ENCODE measurements around the gene PTPRM.

PTPRM gene

GRCh38 chr18:8403713-8404112, 836.6 kb downstream of the PTPRM start:
- TF ChIP-seq EZH2phosphoT487 (conservative IDR thresholded peaks at IDR 0.05; ENCODE audit: low read length) (no peak), CTCF (IDR thresholded peaks at IDR 0.05; ENCODE audit: insufficient read depth, low read length, poor library complexity, severe bottlenecking) (no peak)
- Histone ChIP-seq H3K27ac (ENCODE audit: low read depth, low read length) (no peak overlapping the region), H4K20me1 (ENCODE audit: low read depth, low read length) (no peaks in the 10 kb centered on the region), H3K27me3 (ENCODE audit: low read length) (no peaks in the 10 kb centered on the region), H3K9me2 (replicated peaks; ENCODE audit: insufficient read depth, low read length) (no peaks in the 10 kb centered on the region), H3F3A (ENCODE audit: insufficient read depth) (no peaks in the 10 kb centered on the region), H3K36me3 (ENCODE audit: low read length) (no peaks in the 10 kb centered on the region), H3K4me2 (ENCODE audit: low read depth, low read length, poor library complexity, severe bottlenecking) (no peak overlapping the region), H2AFZ (ENCODE audit: low read depth, low read length, severe bottlenecking) (no peak overlapping the region), H3K9ac (ENCODE audit: low read length) (no peak overlapping the region), H3K79me2 (ENCODE audit: insufficient read depth, low read length) (no peaks in the 10 kb centered on the region), H3K4me3 (ENCODE audit: insufficient read depth, low read length, poor library complexity, severe bottlenecking) (no peak overlapping the region), H3K9me3 (ENCODE audit: insufficient read depth, low read length) (no peaks in the 10 kb centered on the region)

- H3K4me3 ChIP-seq (ENCODE audit: insufficient read depth, low read length, poor library complexity, severe bottlenecking): no peak overlapping the region
- TF ChIP-seq CTCF (IDR thresholded peaks at IDR 0.05; ENCODE audit: insufficient read depth, low read length, poor library complexity, severe bottlenecking): no peak
- no peak for TF ChIP-seq EZH2phosphoT487 (conservative IDR thresholded peaks at IDR 0.05; ENCODE audit: low read length)
- H3K9me2 ChIP-seq (replicated peaks; ENCODE audit: insufficient read depth, low read length): no peaks in the 10 kb centered on the region
- H3K9me3 ChIP-seq (ENCODE audit: insufficient read depth, low read length): peaks cover 4% of the 10 kb centered on the region; the same call in 1 of the 2 replicates
- no peak overlapping the region for H3K9ac ChIP-seq (ENCODE audit: low read length)
- no peaks in the 10 kb centered on the region for H3K27me3 ChIP-seq (ENCODE audit: low read length)
- H3K79me2 ChIP-seq (ENCODE audit: insufficient read depth, low read length): no peaks in the 10 kb centered on the region
- H3F3A ChIP-seq (ENCODE audit: insufficient read depth): no peaks in the 10 kb centered on the region
- H3K27ac ChIP-seq (ENCODE audit: low read depth, low read length): no peak overlapping the region
- H2AFZ ChIP-seq (ENCODE audit: low read depth, low read length, severe bottlenecking): no peak overlapping the region
- H3K36me3 ChIP-seq (ENCODE audit: low read length): no peaks in the 10 kb centered on the region
- no peak overlapping the region for H3K4me2 ChIP-seq (ENCODE audit: low read depth, low read length, poor library complexity, severe bottlenecking)
- H4K20me1 ChIP-seq (ENCODE audit: low read depth, low read length): no peaks in the 10 kb centered on the region
Observed at GRCh38 chr18:8406186-8406867, 839.2 kb downstream of the PTPRM start.

- H3K9ac ChIP-seq (ENCODE audit: low read length): no peak overlapping the region
- no peaks in the 10 kb centered on the region for H3K9me2 ChIP-seq (replicated peaks; ENCODE audit: insufficient read depth, low read length)
- no peaks in the 10 kb centered on the region for H3K79me2 ChIP-seq (ENCODE audit: insufficient read depth, low read length)
- peaks cover 4% of the 10 kb centered on the region; the same call in 1 of the 2 replicates for H3K9me3 ChIP-seq (ENCODE audit: insufficient read depth, low read length)
- TF ChIP-seq CTCF (IDR thresholded peaks at IDR 0.05; ENCODE audit: insufficient read depth, low read length, poor library complexity, severe bottlenecking): no peak
- no peak for TF ChIP-seq EZH2phosphoT487 (conservative IDR thresholded peaks at IDR 0.05; ENCODE audit: low read length)
- H3K4me2 ChIP-seq (ENCODE audit: low read depth, low read length, poor library complexity, severe bottlenecking): no peak overlapping the region
- no peaks in the 10 kb centered on the region for H3K36me3 ChIP-seq (ENCODE audit: low read length)
- no peak overlapping the region for H3K27ac ChIP-seq (ENCODE audit: low read depth, low read length)
- no peaks in the 10 kb centered on the region for H3K27me3 ChIP-seq (ENCODE audit: low read length)
- no peaks in the 10 kb centered on the region for H4K20me1 ChIP-seq (ENCODE audit: low read depth, low read length)
- no peaks in the 10 kb centered on the region for H3F3A ChIP-seq (ENCODE audit: insufficient read depth)
- H2AFZ ChIP-seq (ENCODE audit: low read depth, low read length, severe bottlenecking): no peak overlapping the region
- H3K4me3 ChIP-seq (ENCODE audit: insufficient read depth, low read length, poor library complexity, severe bottlenecking): no peak overlapping the region
Observed at GRCh38 chr18:8406868-8407250, 839.7 kb downstream of the PTPRM start.

All from SU-DHL-6 (cell line).